IPS-18a (cell line): ENCODE measurements around the gene ALG5.

Experiments
- H3K27ac ChIP-seq: one replicate; pipeline ENCODE4 v1.5.1; 2013; ENCODE audit warnings: low read length
- H3K27me3 ChIP-seq: one replicate; pipeline ENCODE4 v1.6.1; 2013; ENCODE audit warnings: mild to moderate bottlenecking, low read length; ENCODE audit not compliant: control insufficient read depth, insufficient read depth
- H3K36me3 ChIP-seq: one replicate; pipeline ENCODE4 v1.6.1; 2013; ENCODE audit warnings: low read depth, low read length; ENCODE audit not compliant: control insufficient read depth
- H3K4me1 ChIP-seq: one replicate; pipeline ENCODE4 v1.6.1; 2013; ENCODE audit warnings: low read depth, low read length; ENCODE audit not compliant: control insufficient read depth
- H3K4me3 ChIP-seq: one replicate; pipeline ENCODE4 v1.5.1; 2013; ENCODE audit warnings: low read length
- H3K9ac ChIP-seq: one replicate; pipeline ENCODE4 v1.6.1; 2013; ENCODE audit warnings: mild to moderate bottlenecking, low read length, moderate library complexity
- H3K9me3 ChIP-seq: one replicate; pipeline ENCODE4 v1.6.1; 2013; ENCODE audit warnings: low read depth, low read length; ENCODE audit not compliant: control insufficient read depth

ALG5 gene

GRCh38 chr13:37011788-37012187 is 12.6 kb upstream of the ALG5 start:
- Histone ChIP-seq H3K4me3 (no peak overlapping the region), H3K36me3 (peaks cover 79% of the 10 kb centered on the region), H3K27me3 (no peaks in the 10 kb centered on the region), H3K9ac (no peak overlapping the region), H3K4me1 (peaks cover 10% of the 10 kb centered on the region), H3K27ac (no peak overlapping the region), H3K9me3 (no peaks in the 10 kb centered on the region)

DNA sequence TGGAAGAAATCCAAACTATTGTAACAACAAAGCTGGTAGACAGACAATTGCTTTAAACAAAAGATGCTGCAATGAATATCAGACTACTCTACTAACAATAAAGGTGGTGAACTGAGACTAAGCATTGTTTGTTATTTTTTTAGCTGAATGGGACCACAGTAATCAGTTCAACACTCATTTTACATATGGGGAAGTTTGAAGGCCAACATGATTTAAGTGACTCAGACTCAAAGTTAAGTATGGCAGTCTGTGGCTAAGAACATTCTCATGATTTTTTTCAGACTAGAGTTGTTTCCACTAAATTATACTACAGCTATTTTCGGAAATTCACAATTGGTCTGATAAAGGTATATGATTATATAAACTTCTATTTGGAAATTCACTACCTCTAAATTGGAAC is 11.9 kb upstream of the ALG5 start:
- no peak overlapping the region for H3K9ac ChIP-seq
- no peak overlapping the region for H3K27ac ChIP-seq
- H3K36me3 ChIP-seq, result peaks cover 82% of the 10 kb centered on the region
- H3K4me1 ChIP-seq, result peaks cover 10% of the 10 kb centered on the region
- H3K9me3 ChIP-seq, result no peaks in the 10 kb centered on the region
- H3K4me3 ChIP-seq, result no peak overlapping the region
- no peaks in the 10 kb centered on the region for H3K27me3 ChIP-seq

GRCh38 chr13:37010424-37010823 is 11.3 kb upstream of the ALG5 start:
- Histone ChIP-seq H3K27me3 (no peaks in the 10 kb centered on the region), H3K9me3 (no peaks in the 10 kb centered on the region), H3K9ac (no peak overlapping the region), H3K27ac (no peak overlapping the region), H3K36me3 (peaks cover 82% of the 10 kb centered on the region), H3K4me1 (peaks cover 10% of the 10 kb centered on the region), H3K4me3 (no peak overlapping the region)

DNA sequence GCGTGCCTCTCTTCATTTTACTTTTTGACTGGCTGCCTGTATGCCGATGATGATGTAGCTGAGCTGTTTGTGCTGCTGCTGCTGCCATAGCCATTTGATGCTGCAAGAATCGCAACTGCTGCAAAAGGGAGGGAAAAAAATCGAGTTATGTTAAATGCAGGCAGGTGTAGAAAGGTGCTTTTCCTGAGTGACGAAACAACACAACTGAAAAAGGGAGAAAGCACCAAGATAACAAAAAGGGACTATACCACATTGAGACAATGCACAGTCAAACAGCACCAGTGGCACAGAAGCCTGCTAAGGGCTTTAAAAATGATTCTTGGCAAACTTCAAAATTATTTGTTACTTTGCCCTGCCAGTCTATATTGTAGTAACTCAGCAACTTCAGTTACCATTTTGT is 10.6 kb upstream of the ALG5 start:
- H3K9me3 ChIP-seq, result no peaks in the 10 kb centered on the region
- peaks cover 10% of the 10 kb centered on the region for H3K4me1 ChIP-seq
- H3K9ac ChIP-seq, result no peak overlapping the region
- H3K4me3 ChIP-seq, result no peak overlapping the region
- no peaks in the 10 kb centered on the region for H3K27me3 ChIP-seq
- H3K36me3 ChIP-seq, result peaks cover 86% of the 10 kb centered on the region
- H3K27ac ChIP-seq, result no peak overlapping the region

GRCh38 chr13:37001921-37002250 is 2.7 kb upstream of the ALG5 start:
- Histone ChIP-seq H3K4me3 (peak overlapping the region; percentile 95), H3K4me1 (peaks cover 16% of the 10 kb centered on the region), H3K9ac (peak overlapping the region; percentile 99), H3K27ac (peak overlapping the region; percentile 85), H3K36me3 (peaks cover 44% of the 10 kb centered on the region), H3K9me3 (no peaks in the 10 kb centered on the region), H3K27me3 (no peaks in the 10 kb centered on the region)

DNA sequence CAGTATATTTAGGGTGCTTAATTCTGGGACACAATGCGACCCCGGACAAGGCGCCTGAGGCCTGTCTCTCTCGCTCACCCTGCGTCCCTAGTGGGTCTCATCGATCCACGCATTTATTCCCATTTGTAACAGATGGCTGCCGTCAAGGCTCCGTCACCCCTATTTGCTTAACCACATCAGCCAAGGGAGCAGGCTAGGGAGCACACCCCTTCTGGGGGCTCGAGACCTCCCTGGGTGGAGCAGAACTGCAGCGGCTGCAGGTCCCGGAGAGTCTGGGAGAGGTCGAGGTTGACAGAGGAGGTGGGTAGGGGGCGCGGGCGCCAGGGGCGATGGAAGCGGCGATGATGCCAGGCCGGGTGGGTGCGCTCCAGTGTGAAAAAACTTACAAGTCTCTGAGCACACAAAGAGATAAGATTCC is 507 bp downstream of the ALG5 start:
- Histone ChIP-seq H3K4me1 (peaks cover 16% of the 10 kb centered on the region), H3K9me3 (no peaks in the 10 kb centered on the region), H3K4me3 (peak overlapping the region; percentile 95), H3K36me3 (peaks cover 28% of the 10 kb centered on the region), H3K27ac (peak overlapping the region; percentile 57), H3K27me3 (no peaks in the 10 kb centered on the region), H3K9ac (peak overlapping the region; percentile 99)

- H3K9me3 ChIP-seq, result no peaks in the 10 kb centered on the region
- H3K36me3 ChIP-seq, result peaks cover 28% of the 10 kb centered on the region
- H3K27me3 ChIP-seq, result no peaks in the 10 kb centered on the region
- peak overlapping the region; percentile 99 for H3K9ac ChIP-seq
- H3K4me3 ChIP-seq, result peak overlapping the region; percentile 95
- no peak overlapping the region for H3K27ac ChIP-seq
- peaks cover 16% of the 10 kb centered on the region for H3K4me1 ChIP-seq
Observed at GRCh38 chr13:36997716-36998427, 1.3 kb downstream of the ALG5 start.

DNA sequence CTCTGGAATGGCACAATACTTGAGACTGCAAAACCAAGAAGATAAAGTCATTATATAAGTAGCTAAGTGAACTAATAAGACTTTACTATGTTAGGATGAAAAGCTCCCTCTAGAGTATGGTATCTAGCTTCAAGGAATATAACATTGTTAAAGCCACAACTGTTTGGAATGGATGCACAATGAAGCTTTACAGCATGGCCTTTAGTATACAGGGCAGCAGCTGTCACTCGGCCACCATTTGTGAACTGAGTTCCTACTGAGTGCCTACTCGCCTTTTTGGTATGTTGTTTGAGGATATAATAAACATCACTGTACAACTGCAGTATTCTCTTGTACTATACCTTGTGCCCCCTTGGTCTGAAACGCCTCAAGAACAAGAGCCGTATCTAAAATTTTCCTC is 6.8 kb downstream of the ALG5 start:
- Histone ChIP-seq H3K36me3 (peaks cover 70% of the 10 kb centered on the region), H3K4me3 (no peak overlapping the region), H3K4me1 (no peaks in the 10 kb centered on the region)

DNA sequence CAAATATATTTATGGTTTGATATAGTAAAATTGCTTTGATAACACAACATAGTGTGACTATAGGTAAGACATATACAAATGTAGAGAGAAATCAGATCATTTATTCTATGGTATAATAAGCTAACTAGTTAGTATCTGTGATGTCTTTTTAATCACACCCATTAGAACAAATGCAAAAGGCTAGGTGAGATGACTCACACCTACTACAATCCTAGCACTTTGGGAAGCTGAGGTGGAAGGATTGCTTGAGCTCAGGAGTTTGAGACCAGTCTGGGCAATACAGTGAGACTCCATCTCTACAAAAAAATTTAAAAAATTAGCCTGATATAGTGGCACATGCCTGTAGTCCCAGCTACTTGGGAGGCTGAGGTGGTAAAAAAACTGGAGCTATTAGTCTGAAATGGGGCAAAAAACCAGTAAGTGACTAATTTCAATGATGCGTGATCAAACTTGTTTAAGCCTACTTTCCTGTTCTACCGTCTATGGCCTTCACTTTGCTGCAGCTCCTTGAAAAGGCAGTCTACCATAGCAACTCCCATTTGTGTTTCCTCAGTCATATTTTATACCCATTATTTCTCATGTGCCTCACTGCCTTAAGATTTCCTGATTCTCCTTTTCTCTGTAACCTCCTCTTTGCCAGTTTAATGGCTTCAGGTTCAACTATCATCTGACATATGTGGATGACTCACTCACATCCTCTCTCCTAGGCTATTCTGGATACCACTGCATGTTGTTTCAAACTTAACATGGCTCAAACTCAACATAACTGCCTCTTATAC is 12.5 kb downstream of the ALG5 start:
- Histone ChIP-seq H3K4me3 (no peak overlapping the region), H3K9me3 (no peaks in the 10 kb centered on the region), H3K4me1 (no peaks in the 10 kb centered on the region), H3K27ac (no peak overlapping the region), H3K36me3 (peaks cover 74% of the 10 kb centered on the region), H3K9ac (no peak overlapping the region), H3K27me3 (no peaks in the 10 kb centered on the region)

More for the DNA sequence above, 6.8 kb downstream of the ALG5 start:
- Histone ChIP-seq H3K27me3 (no peaks in the 10 kb centered on the region), H3K27ac (no peak overlapping the region), H3K9me3 (no peaks in the 10 kb centered on the region), H3K9ac (no peak overlapping the region)

- no peaks in the 10 kb centered on the region for H3K4me1 ChIP-seq
- H3K4me3 ChIP-seq, result no peak overlapping the region
- no peak overlapping the region for H3K9ac ChIP-seq
- no peaks in the 10 kb centered on the region for H3K27me3 ChIP-seq
- no peaks in the 10 kb centered on the region for H3K9me3 ChIP-seq
- H3K36me3 ChIP-seq, result peaks cover 34% of the 10 kb centered on the region
- no peak overlapping the region for H3K27ac ChIP-seq
Observed at GRCh38 chr13:36981156-36981743, 17.9 kb downstream of the ALG5 start.

DNA sequence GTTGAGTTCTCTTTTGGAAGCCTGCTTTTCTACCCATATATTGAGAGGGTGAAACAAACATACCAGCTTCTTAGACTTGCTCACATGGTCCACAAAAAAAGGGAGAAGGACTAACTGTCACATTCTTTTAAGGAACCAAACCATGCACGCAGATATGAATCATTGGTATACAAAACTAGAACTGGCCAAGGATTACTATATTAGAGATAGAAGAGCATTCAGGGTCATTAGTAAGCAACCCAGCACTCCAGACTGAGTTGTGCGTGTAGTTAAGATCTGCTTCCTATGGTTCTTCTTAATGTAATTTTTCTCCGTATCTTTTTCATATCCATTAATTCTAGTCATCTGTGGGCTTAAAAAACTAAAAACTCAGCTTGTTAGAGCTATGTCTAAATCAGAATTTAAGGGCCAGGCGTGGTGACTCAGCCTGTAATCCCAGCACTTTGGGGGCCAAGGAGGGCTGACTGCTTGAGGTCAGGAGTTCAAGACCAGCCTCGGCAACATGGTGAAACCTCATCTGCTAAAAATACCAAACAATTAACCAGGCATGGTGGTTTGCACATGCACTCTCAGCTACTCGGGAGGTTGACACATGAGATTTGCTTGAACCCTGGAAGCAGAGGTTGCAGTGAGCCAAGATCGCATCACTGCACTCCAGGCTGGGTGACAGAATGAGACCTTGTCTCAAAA is 19.6 kb downstream of the ALG5 start:
- Histone ChIP-seq H3K27ac (no peak overlapping the region), H3K9ac (no peak overlapping the region), H3K4me1 (no peaks in the 10 kb centered on the region), H3K9me3 (peaks cover 5% of the 10 kb centered on the region), H3K36me3 (peaks cover 27% of the 10 kb centered on the region), H3K4me3 (no peak overlapping the region), H3K27me3 (no peaks in the 10 kb centered on the region)
